Renal cortex interstitium (tissue), 11 donors: ENCODE data around the gene PHEX. TPM values are rescaled to one million over a fixed set of nuclear protein-coding genes. Genes with fewer than 3 reads are reported as not detected.
"Not testable (repeated sequence)": the region's sequence is repeated elsewhere in the genome, so short reads cannot be mapped to it uniquely, and the experiment has no call there.

Experiments
- DNase-seq, 11 donors: peaks; one replicate each; pipeline ENCODE4 v3.0.0-alpha.2; 2013; ENCODE audit warnings: low read depth in 9 of 11, low spot score in 4 of 11; ENCODE audit errors: extremely low read depth in 1 of 11
- polyA plus RNA-seq, 3 donors: library from polyadenylated mRNA; unstranded; fragments of 120-200 nt; gene quantifications; one replicate each; pipeline ENCODE4 v1.2.1, GENCODE V29; 2013; ENCODE audit not compliant: insufficient read length in 3 of 3

PHEX gene
- polyA plus RNA-seq, 3 donors = 0.23 to 0.54 (median 0.48) TPM

DNA sequence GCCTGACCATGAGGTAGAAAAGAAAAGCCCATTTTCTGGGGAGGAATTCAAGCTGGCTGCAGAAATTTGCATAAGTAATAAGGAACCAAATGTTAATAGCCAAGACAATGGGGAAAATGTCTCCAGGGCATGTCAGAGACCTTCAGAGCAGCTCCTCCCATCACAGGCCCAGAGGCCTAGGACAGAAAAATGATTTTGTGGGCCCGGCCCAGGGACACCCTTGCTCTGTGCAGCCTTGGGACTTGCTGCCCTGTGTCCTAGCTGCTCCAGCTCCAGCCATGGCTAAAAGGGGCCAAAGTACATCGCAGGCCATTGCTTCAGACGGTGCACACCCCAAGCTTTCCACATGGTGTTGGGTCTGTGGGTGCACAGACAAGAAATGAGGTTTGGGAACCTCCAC, 257.1 kb downstream of the PHEX start:
- DNase-seq = not testable (repeated sequence)

DNA sequence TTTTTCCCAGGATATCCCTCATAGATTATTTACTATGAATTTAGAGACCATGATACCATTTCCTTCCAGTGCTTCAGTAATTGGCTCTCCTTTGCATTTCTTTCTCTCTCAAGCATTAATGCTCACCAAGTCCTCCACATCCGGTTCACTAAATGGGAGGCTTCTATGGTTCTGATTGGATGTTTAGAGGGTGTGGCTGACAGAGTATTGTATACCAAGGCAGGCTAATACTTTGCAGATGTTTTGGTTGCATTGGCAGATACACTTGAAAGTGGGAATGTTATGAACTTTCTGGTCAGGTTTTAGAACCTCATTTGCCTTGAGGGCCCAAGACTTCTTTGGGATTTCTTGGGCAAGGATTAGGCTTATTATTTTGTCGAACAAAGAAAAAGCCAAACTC, 264.7 kb downstream of the PHEX start:
- DNase-seq = no peak

DNA sequence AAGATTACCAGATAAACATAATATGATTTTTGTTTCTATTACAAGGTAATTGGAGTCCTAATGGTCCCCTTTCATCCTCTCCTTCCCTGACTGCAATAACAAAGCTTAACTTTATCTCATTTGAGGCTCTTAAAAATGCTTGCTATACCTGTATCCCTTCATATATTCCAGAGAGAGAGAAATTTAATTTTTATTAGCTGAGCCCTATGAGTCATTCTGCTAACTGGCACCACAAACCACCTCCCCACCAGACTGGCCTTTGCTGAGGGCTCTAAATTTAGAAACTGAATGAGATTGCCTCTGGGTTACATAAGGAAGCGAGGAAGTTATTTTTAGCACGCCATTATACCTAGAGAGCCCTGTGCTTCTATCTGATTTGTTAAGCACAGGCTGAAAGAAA, 268.0 kb downstream of the PHEX start:
- peak in 2 of 11 donors; percentile 2 to 3 for DNase-seq

Other genes with a start within 250 kb of the PHEX start
- gene MBTPS2, start 192.7 kb upstream of the PHEX start, polyA plus RNA-seq = 10 to 100 TPM; 30.8 to 34.4 (median 32.7) TPM
- 1 to 10 TPM; 2.1 to 4.7 (median 3.0) TPM for gene YY2, start 176.3 kb upstream of the PHEX start, polyA plus RNA-seq
- 100 to 1,000 TPM; 137 to 163 (median 144) TPM for gene SMS, start 91.6 kb upstream of the PHEX start, polyA plus RNA-seq
- not detected for gene CBLL2, start 240.6 kb downstream of the PHEX start, polyA plus RNA-seq